H9 (cell line): ENCODE data around the gene AP2A1. TPM values are rescaled to one million over a fixed set of nuclear protein-coding genes. Genes with fewer than 3 reads are reported as not detected.

Experiments
- DNase-seq: peaks from one replicate; pipeline ENCODE4 v3.0.0-alpha.2; 2017
- H2AFZ ChIP-seq: one replicate; pipeline ENCODE4 v1.6.1; 2013; ENCODE audit warnings: mild to moderate bottlenecking, low read length, control low read depth, moderate library complexity
- H2AK5ac ChIP-seq: 2 replicates; pipeline ENCODE4 v1.6.1; 2013; ENCODE audit warnings: low read length, control low read depth, mixed read lengths; ENCODE audit not compliant: insufficient read length
- H2BK120ac ChIP-seq: one replicate; pipeline ENCODE4 v1.6.1; 2013; ENCODE audit warnings: low read depth, mild to moderate bottlenecking, low read length, control low read depth, inconsistent platforms; ENCODE audit not compliant: poor library complexity, severe bottlenecking
- H2BK12ac ChIP-seq: 2 replicates; pipeline ENCODE4 v1.6.1; 2013; ENCODE audit warnings: low read length, control low read depth, mixed read lengths, low read depth; ENCODE audit not compliant: insufficient read length
- H2BK15ac ChIP-seq: 2 replicates; pipeline ENCODE4 v1.6.1; 2013; ENCODE audit warnings: low read depth, low read length, control low read depth
- H2BK20ac ChIP-seq: one replicate; pipeline ENCODE4 v1.6.1; 2013; ENCODE audit warnings: low read depth, mild to moderate bottlenecking, low read length, control low read depth, inconsistent platforms; ENCODE audit not compliant: poor library complexity, severe bottlenecking
- H2BK5ac ChIP-seq: 2 replicates; pipeline ENCODE4 v1.6.1; 2013; ENCODE audit warnings: low read length, control low read depth, mixed read lengths; ENCODE audit not compliant: insufficient read length
- H3K14ac ChIP-seq: 2 replicates; pipeline ENCODE4 v1.6.1; 2013; ENCODE audit warnings: low read length, control low read depth; ENCODE audit not compliant: insufficient read depth
- H3K18ac ChIP-seq: 2 replicates; pipeline ENCODE4 v1.6.1; 2013; ENCODE audit warnings: low read depth, mild to moderate bottlenecking, mixed read lengths, low read length, control low read depth; ENCODE audit not compliant: insufficient read length
- H3K23ac ChIP-seq: 2 replicates; pipeline ENCODE4 v1.6.1; 2013; ENCODE audit warnings: low read length, control low read depth, mixed read lengths, low read depth; ENCODE audit not compliant: insufficient read length
- H3K23me2 ChIP-seq: 2 replicates; pipeline ENCODE4 v1.6.1; 2013; ENCODE audit warnings: low read depth, mild to moderate bottlenecking, mixed read lengths, low read length, control low read depth; ENCODE audit not compliant: insufficient read length, poor library complexity, severe bottlenecking
- H3K27ac ChIP-seq: 2 replicates; pipeline ENCODE4 v1.5.1; 2013; ENCODE audit warnings: low read length, control low read depth, mixed read lengths, low read depth; ENCODE audit not compliant: insufficient read length
- H3K27me3 ChIP-seq: 2 replicates; pipeline ENCODE4 v1.6.1; 2013; ENCODE audit warnings: low read length, control low read depth, inconsistent platforms; ENCODE audit not compliant: insufficient read depth
- H3K4ac ChIP-seq: 2 replicates; pipeline ENCODE4 v1.6.1; 2013; ENCODE audit warnings: low read depth, mild to moderate bottlenecking, control low read depth, inconsistent platforms, low read length, moderate library complexity
- H3K4me1 ChIP-seq: 2 replicates; pipeline ENCODE4 v1.6.1; 2013; ENCODE audit warnings: low read length, control low read depth, inconsistent platforms; ENCODE audit not compliant: insufficient read depth
- H3K4me2 ChIP-seq: 2 replicates; pipeline ENCODE4 v1.6.1; 2013; ENCODE audit warnings: low read length, control low read depth, mixed read lengths; ENCODE audit not compliant: insufficient read length, insufficient read depth
- H3K56ac ChIP-seq: 2 replicates; pipeline ENCODE4 v1.6.1; 2013; ENCODE audit warnings: low read depth, mild to moderate bottlenecking, mixed read lengths, low read length, control low read depth; ENCODE audit not compliant: insufficient read length
- H3K79me1 ChIP-seq: 2 replicates; pipeline ENCODE4 v1.6.1; 2013; ENCODE audit warnings: low read depth, mild to moderate bottlenecking, moderate library complexity, low read length, control low read depth, inconsistent platforms; ENCODE audit not compliant: insufficient read depth, poor library complexity, severe bottlenecking
- H3K79me2 ChIP-seq: 2 replicates; pipeline ENCODE4 v1.6.1; 2013; ENCODE audit warnings: low read length, control low read depth, inconsistent platforms; ENCODE audit not compliant: insufficient read depth
- H3K9ac ChIP-seq: 2 replicates; pipeline ENCODE4 v1.6.1; 2013; ENCODE audit warnings: low read length, control low read depth, mixed read lengths; ENCODE audit not compliant: insufficient read length; ENCODE audit errors: extremely low read depth
- H3K9me3 ChIP-seq: one replicate; pipeline ENCODE4 v1.6.1; 2013; ENCODE audit warnings: low read depth, low read length, inconsistent platforms; ENCODE audit not compliant: control insufficient read depth
- H3T11ph ChIP-seq: one replicate; pipeline ENCODE4 v1.6.1; 2013; ENCODE audit warnings: mild to moderate bottlenecking, low read length, control low read depth, inconsistent platforms
- H4K20me1 ChIP-seq: one replicate; pipeline ENCODE4 v1.6.1; 2013; ENCODE audit not compliant: control insufficient read depth, insufficient read length, insufficient read depth
- H4K5ac ChIP-seq: 2 replicates; pipeline ENCODE4 v1.6.1; 2013; ENCODE audit warnings: low read depth, mild to moderate bottlenecking, mixed read lengths, low read length, control low read depth; ENCODE audit not compliant: insufficient read length
- H4K8ac ChIP-seq: replicated peaks from 2 replicates; pipeline ENCODE4 v1.6.1; 2013; ENCODE audit warnings: low read length, control low read depth, mixed read lengths, low read depth; ENCODE audit not compliant: insufficient read length
- H4K91ac ChIP-seq: 2 replicates; pipeline ENCODE4 v1.6.1; 2013; ENCODE audit warnings: low read depth, mild to moderate bottlenecking, moderate library complexity, mixed read lengths, low read length, control low read depth; ENCODE audit not compliant: insufficient read length
- H3K27ac Mint-ChIP-seq, 3 experiments: 2 replicates in 2 of 3; 3 replicates in 1 of 3; pipeline ENCODE4 v1.8.0; 2020 to 2021; ENCODE audit warnings: mixed read lengths in 3 of 3, mild to moderate bottlenecking in 1 of 3, moderate library complexity in 1 of 3
- H3K27me3 Mint-ChIP-seq: 2 replicates; pipeline ENCODE4 v1.8.0; 2021; ENCODE audit warnings: low read depth, mild to moderate bottlenecking, moderate library complexity, mixed read lengths
- H3K36me3 Mint-ChIP-seq, 3 experiments: 2 replicates in 2 of 3; 3 replicates in 1 of 3; pipeline ENCODE4 v1.8.0; 2020 to 2021; ENCODE audit warnings: low read depth in 3 of 3, mixed read lengths in 3 of 3; ENCODE audit not compliant: insufficient read depth in 1 of 3
- H3K4me1 Mint-ChIP-seq, 2 experiments: 2 replicates each; pipeline ENCODE4 v1.8.0; 2020; ENCODE audit warnings: mixed read lengths in 2 of 2
- H3K4me3 Mint-ChIP-seq, 2 experiments: 2 replicates in 1 of 2; 3 replicates in 1 of 2; pipeline ENCODE4 v1.8.0; 2020 to 2021; ENCODE audit warnings: mild to moderate bottlenecking in 2 of 2, mixed read lengths in 2 of 2, moderate library complexity in 1 of 2
- H3K9me3 Mint-ChIP-seq, 2 experiments: 2 replicates in 1 of 2; 3 replicates in 1 of 2; pipeline ENCODE4 v1.8.0; 2020; ENCODE audit warnings: mild to moderate bottlenecking in 2 of 2, mixed read lengths in 2 of 2, moderate library complexity in 1 of 2
- WGBS: extraction: QIAGEN DNeasy Blood & Tissue Kit; methylation state at CpG from one replicate; pipeline ENCODE4 v1.1.7; 2013; ENCODE audit warnings: missing lambda C conversion rate, low lambda C conversion rate, mixed read lengths; ENCODE audit not compliant: insufficient read length; ENCODE audit errors: extremely low coverage; 5-methylcytosine and 5-hydroxymethylcytosine counted together
- total RNA-seq: library from RNA; stranded (reverse); gene quantifications from 2 replicates; pipeline ENCODE4 v1.2.1, GENCODE V29; 2021
- TF ChIP-seq, protein P1 (sequence below): fragments of 200-600 bp; sonication (generic); conservative IDR thresholded peaks from 3 replicates; pipeline ENCODE4 v1.8.0; 2021; ENCODE audit warnings: antibody characterized with exemption, mild to moderate bottlenecking

AP2A1 gene
- total RNA-seq, 1 experiment from 2014 or later = 108 TPM

DNA sequence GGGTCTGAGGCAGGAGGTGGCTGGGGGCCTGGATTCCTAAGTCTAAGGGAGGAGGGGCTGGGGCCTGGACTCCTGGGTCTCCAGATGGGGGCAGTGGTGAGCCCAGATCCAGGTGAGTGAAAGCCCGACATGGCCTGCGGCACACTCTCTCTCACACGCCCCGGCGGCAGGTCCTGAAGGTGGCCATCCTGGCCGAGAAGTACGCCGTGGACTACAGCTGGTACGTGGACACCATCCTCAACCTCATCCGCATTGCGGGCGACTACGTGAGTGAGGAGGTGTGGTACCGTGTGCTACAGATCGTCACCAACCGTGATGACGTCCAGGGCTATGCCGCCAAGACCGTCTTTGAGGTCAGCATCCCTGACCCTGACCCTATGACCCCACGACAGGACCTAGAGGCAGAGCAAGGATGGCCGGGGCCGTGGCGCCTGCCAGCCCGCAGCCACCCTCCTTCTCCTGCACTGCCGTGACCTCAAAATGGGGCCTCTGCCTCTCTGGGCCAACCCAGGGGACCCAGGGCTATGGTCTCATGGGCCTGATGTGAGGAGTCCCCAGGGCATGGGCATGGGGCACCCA, 33.1 kb downstream of the AP2A1 start:
- no peak overlapping the region for H4K8ac ChIP-seq
- no peaks in the 10 kb centered on the region for H3K9me3 ChIP-seq
- H3K4me1 ChIP-seq = no peaks in the 10 kb centered on the region
- TF ChIP-seq, protein P1, sequence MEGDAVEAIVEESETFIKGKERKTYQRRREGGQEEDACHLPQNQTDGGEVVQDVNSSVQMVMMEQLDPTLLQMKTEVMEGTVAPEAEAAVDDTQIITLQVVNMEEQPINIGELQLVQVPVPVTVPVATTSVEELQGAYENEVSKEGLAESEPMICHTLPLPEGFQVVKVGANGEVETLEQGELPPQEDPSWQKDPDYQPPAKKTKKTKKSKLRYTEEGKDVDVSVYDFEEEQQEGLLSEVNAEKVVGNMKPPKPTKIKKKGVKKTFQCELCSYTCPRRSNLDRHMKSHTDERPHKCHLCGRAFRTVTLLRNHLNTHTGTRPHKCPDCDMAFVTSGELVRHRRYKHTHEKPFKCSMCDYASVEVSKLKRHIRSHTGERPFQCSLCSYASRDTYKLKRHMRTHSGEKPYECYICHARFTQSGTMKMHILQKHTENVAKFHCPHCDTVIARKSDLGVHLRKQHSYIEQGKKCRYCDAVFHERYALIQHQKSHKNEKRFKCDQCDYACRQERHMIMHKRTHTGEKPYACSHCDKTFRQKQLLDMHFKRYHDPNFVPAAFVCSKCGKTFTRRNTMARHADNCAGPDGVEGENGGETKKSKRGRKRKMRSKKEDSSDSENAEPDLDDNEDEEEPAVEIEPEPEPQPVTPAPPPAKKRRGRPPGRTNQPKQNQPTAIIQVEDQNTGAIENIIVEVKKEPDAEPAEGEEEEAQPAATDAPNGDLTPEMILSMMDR = peak; percentile 66
- no CpG with 5 or more reads among the region's 25 CpGs for WGBS
- H2AFZ ChIP-seq = no peak overlapping the region
- no peak overlapping the region for H3K4ac ChIP-seq
- no peak overlapping the region for H3K18ac ChIP-seq
- H3K23ac ChIP-seq = no peak overlapping the region
- no peak overlapping the region for H3K9ac ChIP-seq
- H3K27ac ChIP-seq = no peak overlapping the region
- Mint-ChIP-seq H3K27ac (peak overlapping the region in 1 of 3 experiments; percentile 77; a peak in 1 of 7 replicates), H3K9me3 (no peaks in the 10 kb centered on the region; a peak in 1 of 5 replicates), H3K4me1 (peaks cover 5 to 23% of the 10 kb centered on the region in 2 experiments), H3K27me3 (no peaks in the 10 kb centered on the region), H3K36me3 (peaks cover 30 to 66% (median 56%) of the 10 kb centered on the region in 3 experiments; a peak in 6 of 7 replicates), H3K4me3 (peak overlapping the region in 1 of 2 experiments; percentile 14; a peak in 1 of 5 replicates)
- peaks cover 2% of the 10 kb centered on the region for H4K20me1 ChIP-seq
- H3K4me2 ChIP-seq = no peak overlapping the region
- H3K27me3 ChIP-seq = no peaks in the 10 kb centered on the region
- DNase-seq = peak; percentile 77
- H2AK5ac ChIP-seq = no peak overlapping the region
- no peak overlapping the region for H3K56ac ChIP-seq
- no peak overlapping the region for H2BK12ac ChIP-seq
- no peak overlapping the region for H2BK5ac ChIP-seq
- H3T11ph ChIP-seq = no peak overlapping the region
- no peak overlapping the region for H2BK120ac ChIP-seq
- no peaks in the 10 kb centered on the region for H3K79me2 ChIP-seq
- H2BK15ac ChIP-seq = no peak overlapping the region
- H3K23me2 ChIP-seq = no peaks in the 10 kb centered on the region
- H3K79me1 ChIP-seq = no peaks in the 10 kb centered on the region
- no peak overlapping the region for H2BK20ac ChIP-seq
- no peak overlapping the region for H4K5ac ChIP-seq
- no peak overlapping the region for H4K91ac ChIP-seq
- no peak overlapping the region for H3K14ac ChIP-seq
